Smooth muscle cell (in vitro differentiated cells): Measurements from ENCODE around the gene CCDC85C. TPM values are rescaled to one million over a fixed set of nuclear protein-coding genes. Genes with fewer than 3 reads are reported as not detected.

ENCODE experiments used
- DNase-seq: peaks from one replicate; lab custom pipeline; 2025; ENCODE audit not compliant: unreplicated experiment; lab: John Stamatoyannopoulos, UW
- H2AFZ ChIP-seq: fragments of 200-600 bp; sonication (generic); 2 replicates; pipeline ENCODE4 v1.6.0; 2016; ENCODE audit warnings: antibody characterized with exemption, low read depth, mild to moderate bottlenecking
- H3F3A ChIP-seq: fragments of 200-600 bp; sonication (generic); 2 replicates; pipeline ENCODE4 v1.6.0; 2017; ENCODE audit warnings: antibody characterized with exemption, low read depth
- H3K27ac ChIP-seq: fragments of 200-600 bp; sonication (generic); 2 replicates; pipeline ENCODE4 v1.5.1; 2016; ENCODE audit warnings: low read depth, mild to moderate bottlenecking
- H3K27me3 ChIP-seq: fragments of 200-600 bp; sonication (generic); 2 replicates; pipeline ENCODE4 v1.6.1; 2016; ENCODE audit warnings: low read depth, mild to moderate bottlenecking
- H3K36me3 ChIP-seq: fragments of 200-600 bp; sonication (generic); 2 replicates; pipeline ENCODE4 v1.5.1; 2016; ENCODE audit warnings: low read depth
- H3K4me1 ChIP-seq: fragments of 200-600 bp; sonication (generic); 2 replicates; pipeline ENCODE4 v1.5.1; 2016; ENCODE audit warnings: low read depth
- H3K4me2 ChIP-seq: fragments of 200-600 bp; sonication (generic); 2 replicates; pipeline ENCODE4 v1.6.0; 2016; ENCODE audit warnings: mild to moderate bottlenecking
- H3K4me3 ChIP-seq: fragments of 200-600 bp; sonication (generic); 2 replicates; pipeline ENCODE4 v1.5.1; 2016; ENCODE audit warnings: mild to moderate bottlenecking
- H3K79me2 ChIP-seq: fragments of 200-600 bp; sonication (generic); 2 replicates; pipeline ENCODE4 v1.6.0; 2016; ENCODE audit warnings: low read depth, mild to moderate bottlenecking
- H3K9ac ChIP-seq: fragments of 200-600 bp; sonication (generic); 2 replicates; pipeline ENCODE4 v1.6.0; 2016; ENCODE audit warnings: low read depth
- H3K9me3 ChIP-seq: fragments of 200-600 bp; sonication (generic); replicated peaks from 2 replicates; pipeline ENCODE4 v1.5.1; 2016; ENCODE audit warnings: low read depth
- H4K20me1 ChIP-seq: fragments of 200-600 bp; sonication (generic); 2 replicates; pipeline ENCODE4 v1.6.0; 2016; ENCODE audit warnings: low read depth
- CTCF ChIP-seq: fragments of 200-600 bp; sonication (generic); IDR thresholded peaks from 2 replicates; pipeline ENCODE4 v1.5.1; 2017; ENCODE audit warnings: borderline replicate concordance, mild to moderate bottlenecking, antibody characterized with exemption; ENCODE audit not compliant: insufficient read depth, poor library complexity, severe bottlenecking
- WGBS: methylation state at CpG from one replicate; pipeline ENCODE4 v1.1.7; 2016; ENCODE audit warnings: low lambda C conversion rate; 5-methylcytosine and 5-hydroxymethylcytosine counted together
- polyA plus RNA-seq: library from polyadenylated mRNA; unstranded; fragments of >200 nt; fragmentation: Nextera tagmentation; extraction: Ambion mirVana; gene quantifications from 2 replicates; pipeline ENCODE4 v1.2.1, GENCODE V29; 2016
- total RNA-seq: library from RNA; depleted of rRNA; stranded (reverse); fragments of >200 nt; gene quantifications from 2 replicates; pipeline ENCODE4 v1.2.3, GENCODE V29; 2014

CCDC85C gene
- total and polyA plus RNA-seq, 2 experiments from 2014 or later: 4.0 to 6.5 TPM

DNA sequence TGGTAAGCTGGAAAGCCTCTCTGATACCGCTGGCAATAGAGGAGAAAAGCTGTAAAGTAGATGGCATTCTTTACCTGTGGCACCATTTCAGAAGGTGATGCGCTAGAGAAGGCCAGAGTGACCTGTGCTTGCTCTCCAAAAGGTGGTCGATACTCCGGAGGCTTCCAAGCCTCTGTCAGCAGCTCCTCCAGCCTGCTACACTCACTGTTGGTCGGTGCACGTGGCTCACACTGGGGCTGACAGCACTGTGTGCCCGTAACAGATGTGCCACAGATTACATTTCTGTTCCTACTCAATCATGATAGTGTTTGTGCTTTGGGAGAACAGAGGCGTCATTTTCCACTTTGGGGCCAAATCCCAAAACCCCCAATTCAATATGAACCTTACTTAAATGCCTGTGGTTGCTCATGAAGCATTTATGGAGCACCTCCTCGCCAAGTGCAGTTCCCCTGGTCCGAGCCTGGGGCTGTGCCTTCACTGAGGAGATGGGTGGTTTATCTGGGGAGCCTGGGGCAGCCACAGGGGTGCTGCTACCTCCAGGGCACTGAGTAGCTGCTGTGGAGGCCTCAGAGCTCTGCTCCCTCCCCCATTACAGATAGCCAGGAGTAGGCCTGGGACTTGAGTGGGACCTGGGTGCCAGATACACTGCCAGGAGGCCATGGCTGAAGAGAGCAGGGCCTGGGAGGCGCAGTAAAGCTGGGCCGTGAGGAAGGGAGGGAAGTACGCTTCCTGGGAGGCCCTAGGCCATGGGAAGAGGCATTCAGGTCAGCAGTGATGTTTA, 96.0 kb downstream of the CCDC85C start:
- 96% methylated on average over 13 of the region's 13 CpGs for WGBS
- H3F3A ChIP-seq: peaks cover 8% of the 10 kb centered on the region
- no peak overlapping the region for H3K4me2 ChIP-seq
- H3K4me3 ChIP-seq: no peak overlapping the region
- no peak for TF ChIP-seq CTCF
- no peaks in the 10 kb centered on the region for H3K4me1 ChIP-seq
- H3K9ac ChIP-seq: no peak overlapping the region
- H4K20me1 ChIP-seq: peaks cover 39% of the 10 kb centered on the region
- H3K36me3 ChIP-seq: peaks cover 11% of the 10 kb centered on the region
- H3K9me3 ChIP-seq: no peaks in the 10 kb centered on the region
- no peak overlapping the region for H3K27ac ChIP-seq
- no peak for DNase-seq
- H3K79me2 ChIP-seq: no peaks in the 10 kb centered on the region
- no peak overlapping the region for H2AFZ ChIP-seq
- H3K27me3 ChIP-seq: no peaks in the 10 kb centered on the region

DNA sequence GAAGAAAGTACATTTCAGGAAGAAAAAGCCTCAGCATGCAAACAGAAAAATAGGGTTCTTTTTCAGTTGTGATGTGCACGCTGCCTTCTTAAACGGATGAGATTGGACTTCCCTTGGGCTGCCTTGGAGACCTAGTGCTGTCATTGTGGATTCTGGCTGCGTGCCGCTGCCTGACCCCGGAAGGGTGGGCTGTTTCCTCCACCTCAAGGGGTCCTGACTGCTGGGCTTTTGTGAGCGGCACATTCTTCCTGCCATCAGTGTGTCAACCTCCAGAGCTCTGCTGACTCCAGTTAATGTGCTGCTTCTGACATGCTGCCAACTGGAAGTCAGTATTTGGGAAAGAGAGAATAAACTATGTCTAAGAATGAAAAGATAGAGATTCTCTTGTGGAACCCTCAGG, 97.7 kb downstream of the CCDC85C start:
- TF ChIP-seq CTCF: no peak
- WGBS: 95% methylated on average over 6 of the region's 6 CpGs
- no peak for DNase-seq
- Histone ChIP-seq H3K4me1 (no peaks in the 10 kb centered on the region), H3F3A (peaks cover 7% of the 10 kb centered on the region), H3K79me2 (no peaks in the 10 kb centered on the region), H3K36me3 (peaks cover 26% of the 10 kb centered on the region), H3K4me3 (no peak overlapping the region), H4K20me1 (peaks cover 36% of the 10 kb centered on the region), H3K27me3 (no peaks in the 10 kb centered on the region), H3K9ac (no peak overlapping the region), H3K9me3 (no peaks in the 10 kb centered on the region), H3K27ac (no peak overlapping the region), H2AFZ (no peak overlapping the region), H3K4me2 (no peak overlapping the region)

GRCh38 chr14:99505089-99505488, 98.9 kb downstream of the CCDC85C start:
- Histone ChIP-seq H3K36me3 (peaks cover 30% of the 10 kb centered on the region), H3K79me2 (no peaks in the 10 kb centered on the region), H3K9me3 (no peaks in the 10 kb centered on the region), H3K4me2 (no peak overlapping the region), H3K27me3 (no peaks in the 10 kb centered on the region), H3K4me3 (no peak overlapping the region), H2AFZ (no peak overlapping the region), H3K9ac (no peak overlapping the region), H3K27ac (no peak overlapping the region), H4K20me1 (peaks cover 29% of the 10 kb centered on the region), H3K4me1 (no peaks in the 10 kb centered on the region), H3F3A (no peaks in the 10 kb centered on the region)
- TF ChIP-seq CTCF: no peak
- WGBS: 97% methylated on average over 5 of the region's 5 CpGs
- no peak for DNase-seq
